ENCODE results near the gene GPC3. TPM values are rescaled to one million over a fixed set of nuclear protein-coding genes. Genes with fewer than 3 reads are reported as not detected.

GPC3 gene
- total RNA-seq, 1 donor from 2014 or later, result 1,039 TPM

DNA sequence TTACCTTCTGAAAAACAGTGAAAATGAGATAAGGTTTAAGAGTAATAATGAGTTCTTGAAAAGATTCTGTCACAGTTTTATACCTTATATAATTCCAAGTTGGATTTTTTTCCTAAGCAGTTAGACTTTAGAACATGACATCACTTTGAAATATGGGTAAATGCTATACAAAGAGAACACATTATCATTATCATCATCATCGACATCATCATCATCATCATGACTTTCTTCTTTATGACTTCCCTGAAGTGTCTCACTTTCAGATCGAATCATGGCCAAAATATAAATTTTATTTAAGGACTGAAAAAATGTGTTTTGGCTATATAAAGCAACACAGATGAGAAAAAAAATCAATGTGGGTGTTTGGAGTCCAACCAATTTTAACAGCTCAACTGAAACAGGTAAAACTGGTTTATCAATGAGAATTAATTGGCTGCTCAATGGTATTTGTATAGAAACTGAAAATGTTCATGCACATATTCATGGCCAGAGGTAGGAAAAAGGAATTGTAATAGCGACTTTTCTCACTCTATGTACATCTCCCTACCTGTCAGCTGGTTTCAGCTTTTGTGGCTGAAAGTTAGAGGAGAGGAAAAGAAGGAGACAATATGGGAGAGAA, 327.0 kb downstream of the GPC3 start:
- H3K27ac Mint-ChIP-seq, result no peak overlapping the region
- TF ChIP-seq EZH2 (IDR thresholded peaks at IDR 0.05), result no peak
- TF ChIP-seq, protein P1, sequence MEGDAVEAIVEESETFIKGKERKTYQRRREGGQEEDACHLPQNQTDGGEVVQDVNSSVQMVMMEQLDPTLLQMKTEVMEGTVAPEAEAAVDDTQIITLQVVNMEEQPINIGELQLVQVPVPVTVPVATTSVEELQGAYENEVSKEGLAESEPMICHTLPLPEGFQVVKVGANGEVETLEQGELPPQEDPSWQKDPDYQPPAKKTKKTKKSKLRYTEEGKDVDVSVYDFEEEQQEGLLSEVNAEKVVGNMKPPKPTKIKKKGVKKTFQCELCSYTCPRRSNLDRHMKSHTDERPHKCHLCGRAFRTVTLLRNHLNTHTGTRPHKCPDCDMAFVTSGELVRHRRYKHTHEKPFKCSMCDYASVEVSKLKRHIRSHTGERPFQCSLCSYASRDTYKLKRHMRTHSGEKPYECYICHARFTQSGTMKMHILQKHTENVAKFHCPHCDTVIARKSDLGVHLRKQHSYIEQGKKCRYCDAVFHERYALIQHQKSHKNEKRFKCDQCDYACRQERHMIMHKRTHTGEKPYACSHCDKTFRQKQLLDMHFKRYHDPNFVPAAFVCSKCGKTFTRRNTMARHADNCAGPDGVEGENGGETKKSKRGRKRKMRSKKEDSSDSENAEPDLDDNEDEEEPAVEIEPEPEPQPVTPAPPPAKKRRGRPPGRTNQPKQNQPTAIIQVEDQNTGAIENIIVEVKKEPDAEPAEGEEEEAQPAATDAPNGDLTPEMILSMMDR (IDR thresholded peaks at IDR 0.05), result no peak
- TF ChIP-seq EZH2phosphoT487 (IDR thresholded peaks at IDR 0.05), result no peak

DNA sequence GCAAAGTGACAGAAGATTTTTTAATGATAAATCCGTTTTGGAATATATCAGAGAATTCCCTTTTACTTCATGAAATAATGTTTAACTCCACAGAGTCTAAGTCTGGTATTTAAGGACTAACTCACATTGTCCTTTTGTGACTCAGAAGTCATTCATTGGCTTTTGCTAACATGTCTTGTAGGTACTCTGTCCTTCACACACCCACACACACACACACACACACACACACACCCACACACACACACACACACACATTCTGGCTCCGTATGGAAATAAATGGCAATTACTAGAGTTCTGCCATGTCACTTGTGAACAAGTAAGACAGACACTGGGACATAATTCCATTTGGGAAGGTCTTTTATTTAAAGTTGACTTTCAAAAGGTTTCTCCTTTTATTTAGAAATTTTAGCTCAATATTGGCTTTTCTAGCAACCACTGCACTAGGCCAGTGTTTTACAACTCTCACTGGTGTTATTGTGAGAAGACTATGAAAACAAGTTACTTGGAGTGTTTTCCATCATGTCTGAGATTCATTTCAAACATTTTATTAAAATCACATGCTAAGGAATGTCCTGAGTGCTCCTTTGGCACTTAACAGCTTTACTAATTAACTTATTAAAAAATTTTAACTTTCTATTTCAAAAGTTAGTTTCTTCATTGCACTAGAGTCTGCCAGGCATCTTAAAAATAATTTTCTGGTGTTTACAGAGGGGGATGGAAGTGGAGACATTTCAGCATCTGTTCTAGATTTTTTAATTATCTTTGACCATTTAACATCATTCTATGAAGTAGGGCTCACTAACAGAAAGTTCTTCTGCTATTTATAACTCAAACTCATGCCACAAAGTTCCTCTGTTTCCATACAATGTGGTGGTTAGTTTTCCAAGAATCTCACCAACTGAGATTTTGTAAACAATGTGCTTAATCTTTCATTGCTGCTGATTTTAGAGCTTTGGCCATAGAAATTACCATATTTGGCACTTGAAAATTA, 329.8 kb downstream of the GPC3 start:
- Histone ChIP-seq H2AFZ (replicated peaks) (no peak overlapping the region), H3K79me2 (ENCODE audit: low read depth) (no peaks in the 10 kb centered on the region), H3K27me3 (no peaks in the 10 kb centered on the region), H3K36me3 (peaks cover 5% of the 10 kb centered on the region), H3K4me2 (no peak overlapping the region), H4K20me1 (ENCODE audit: low read depth) (peaks cover 12% of the 10 kb centered on the region), H3K4me1 (no peaks in the 10 kb centered on the region), H3K27ac (no peak overlapping the region), H3K9me3 (ENCODE audit: low read depth) (no peaks in the 10 kb centered on the region), H3K9ac (no peak overlapping the region), H3F3A (ENCODE audit: low read depth) (no peaks in the 10 kb centered on the region), H3K4me3 (no peak overlapping the region)
- Mint-ChIP-seq H3K27ac (no peak overlapping the region), H3K9me3 (no peaks in the 10 kb centered on the region), H3K36me3 (peaks cover 4% of the 10 kb centered on the region), H3K27me3 (ENCODE audit: insufficient read depth, low read depth) (peaks cover 6% of the 10 kb centered on the region), H3K4me3 (no peak overlapping the region), H3K4me1 (peaks cover 36% of the 10 kb centered on the region)
- no peak for DNase-seq (ENCODE audit: low spot score)
- TF ChIP-seq EZH2phosphoT487 (IDR thresholded peaks at IDR 0.05) (no peak), EZH2 (IDR thresholded peaks at IDR 0.05) (no peak)
- TF ChIP-seq, protein P1 (IDR thresholded peaks at IDR 0.05), result no peak

More for the DNA sequence above, 327.0 kb downstream of the GPC3 start:
- Histone ChIP-seq H3K79me2 (ENCODE audit: low read depth) (no peaks in the 10 kb centered on the region), H3K4me1 (no peaks in the 10 kb centered on the region), H3K9ac (no peak overlapping the region), H2AFZ (replicated peaks) (no peak overlapping the region), H3K27ac (no peak overlapping the region), H3K4me2 (no peak overlapping the region), H3K36me3 (peaks cover 5% of the 10 kb centered on the region), H3K9me3 (ENCODE audit: low read depth) (no peaks in the 10 kb centered on the region), H3K4me3 (no peak overlapping the region), H3K27me3 (no peaks in the 10 kb centered on the region), H3F3A (ENCODE audit: low read depth) (no peaks in the 10 kb centered on the region), H4K20me1 (ENCODE audit: low read depth) (peaks cover 3% of the 10 kb centered on the region)
- Mint-ChIP-seq H3K36me3 (peaks cover 2% of the 10 kb centered on the region), H3K4me3 (no peak overlapping the region), H3K9me3 (no peaks in the 10 kb centered on the region), H3K27me3 (ENCODE audit: insufficient read depth, low read depth) (peaks cover 2% of the 10 kb centered on the region), H3K4me1 (peaks cover 23% of the 10 kb centered on the region)
- DNase-seq (ENCODE audit: low spot score), result no peak

DNA sequence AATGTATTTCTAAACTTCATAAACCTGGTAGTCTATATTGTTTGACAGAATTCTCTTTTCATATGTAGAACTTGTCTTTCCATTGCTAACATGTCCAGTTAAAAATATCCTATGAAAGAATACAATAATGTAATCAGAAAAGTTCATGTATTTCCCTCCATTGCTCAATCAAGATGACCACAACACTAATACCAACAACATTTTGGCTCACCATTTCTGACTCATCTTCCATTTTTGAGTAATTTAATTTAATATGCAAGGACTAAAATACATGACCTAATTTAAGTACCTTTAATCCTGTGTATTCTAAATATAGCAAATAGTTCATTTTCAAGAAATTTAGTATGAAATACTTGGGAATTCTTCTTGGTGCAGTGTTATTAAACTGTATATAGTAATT, 330.6 kb downstream of the GPC3 start:
- H3K9me3 Mint-ChIP-seq, result no peaks in the 10 kb centered on the region
- H3K4me1 Mint-ChIP-seq, result peaks cover 42% of the 10 kb centered on the region

More for the DNA sequence above, 330.6 kb downstream of the GPC3 start:
- no peak for DNase-seq (ENCODE audit: low spot score)
- peaks cover 6% of the 10 kb centered on the region for H3K27me3 Mint-ChIP-seq (ENCODE audit: insufficient read depth, low read depth)
- H3K27ac Mint-ChIP-seq, result no peak overlapping the region
- no peak overlapping the region for H3K4me3 ChIP-seq
- H3K36me3 Mint-ChIP-seq, result peaks cover 2% of the 10 kb centered on the region
- no peak overlapping the region for H2AFZ ChIP-seq (replicated peaks)
- TF ChIP-seq, protein P1 (IDR thresholded peaks at IDR 0.05), result no peak
- no peak for TF ChIP-seq EZH2 (IDR thresholded peaks at IDR 0.05)
- TF ChIP-seq EZH2phosphoT487 (IDR thresholded peaks at IDR 0.05), result no peak
- H3K4me2 ChIP-seq, result no peak overlapping the region
- no peaks in the 10 kb centered on the region for H3K9me3 ChIP-seq (ENCODE audit: low read depth)
- H3K27ac ChIP-seq, result no peak overlapping the region
- no peaks in the 10 kb centered on the region for H3K27me3 ChIP-seq
- no peak overlapping the region for H3K9ac ChIP-seq
- H3K4me3 Mint-ChIP-seq, result no peak overlapping the region
- peaks cover 5% of the 10 kb centered on the region for H3F3A ChIP-seq (ENCODE audit: low read depth)
- no peaks in the 10 kb centered on the region for H3K79me2 ChIP-seq (ENCODE audit: low read depth)
- H3K36me3 ChIP-seq, result peaks cover 5% of the 10 kb centered on the region
- H3K4me1 ChIP-seq, result peaks cover 3% of the 10 kb centered on the region
- H4K20me1 ChIP-seq (ENCODE audit: low read depth), result peaks cover 20% of the 10 kb centered on the region
